Liver (tissue), 9 donors: ENCODE results near the gene TAF15. TPM values are rescaled to one million over a fixed set of nuclear protein-coding genes. Genes with fewer than 3 reads are reported as not detected.

Experiments used
- DNase-seq: peaks from one replicate; pipeline ENCODE4 v3.0.0-alpha.2; 2017; ENCODE audit warnings: low spot score
- H3K27ac ChIP-seq, 2 donors: one replicate each; pipeline ENCODE4 v1.7.0; 2013; ENCODE audit warnings: inconsistent platforms in 2 of 2, low read length in 2 of 2, control low read depth in 1 of 2, low read depth in 1 of 2, mild to moderate bottlenecking in 1 of 2
- H3K27me3 ChIP-seq, 4 donors: one replicate each; pipeline versions ENCODE4 v1.6.1 to v1.7.0; 2013; ENCODE audit warnings: low read length in 3 of 4, inconsistent platforms in 1 of 4, mild to moderate bottlenecking in 1 of 4, moderate library complexity in 1 of 4; ENCODE audit not compliant: control insufficient read depth in 4 of 4, insufficient read depth in 4 of 4
- H3K36me3 ChIP-seq, 4 donors: one replicate each; pipeline versions ENCODE4 v1.6.1 to v1.7.0; 2013; ENCODE audit warnings: low read length in 3 of 4, mild to moderate bottlenecking in 3 of 4, low read depth in 1 of 4, moderate library complexity in 1 of 4; ENCODE audit not compliant: control insufficient read depth in 4 of 4, insufficient read depth in 3 of 4
- H3K4me1 ChIP-seq, 4 donors: one replicate each; pipeline versions ENCODE4 v1.6.1 to v1.7.0; 2013; ENCODE audit warnings: low read length in 3 of 4, mild to moderate bottlenecking in 3 of 4, moderate library complexity in 1 of 4; ENCODE audit not compliant: control insufficient read depth in 4 of 4, insufficient read depth in 4 of 4
- H3K4me3 ChIP-seq, 3 donors: one replicate each; pipeline versions ENCODE4 v1.6.1 to v1.7.0; 2013; ENCODE audit warnings: low read length in 3 of 3, control low read depth in 1 of 3, low read depth in 1 of 3, mild to moderate bottlenecking in 1 of 3
- H3K9ac ChIP-seq, 2 donors: one replicate each; pipeline ENCODE4 v1.7.0; 2013; ENCODE audit warnings: low read length in 2 of 2, mild to moderate bottlenecking in 2 of 2, moderate library complexity in 2 of 2, control low read depth in 1 of 2, low read depth in 1 of 2
- H3K9me3 ChIP-seq, 4 donors: one replicate each; pipeline versions ENCODE4 v1.6.1 to v1.7.0; 2013; ENCODE audit warnings: low read length in 3 of 4; ENCODE audit not compliant: control insufficient read depth in 4 of 4
- EGR1 ChIP-seq, 2 donors: IDR thresholded peaks; 2 replicates each; pipeline ENCODE4 v1.6.1; 2016 to 2018; ENCODE audit warnings: antibody characterized with exemption in 2 of 2, low read depth in 2 of 2
- GABPA ChIP-seq, 2 donors: IDR thresholded peaks in 1 of 2; conservative IDR thresholded peaks in 1 of 2; 2 replicates each; pipeline ENCODE4 v1.6.1; 2016; ENCODE audit warnings: antibody characterized with exemption in 2 of 2, mild to moderate bottlenecking in 1 of 2, moderate library complexity in 1 of 2
- HNF4A ChIP-seq, 2 donors: conservative IDR thresholded peaks; 2 replicates each; pipeline ENCODE4 v1.6.1; 2016; ENCODE audit warnings: antibody characterized with exemption in 2 of 2, mild to moderate bottlenecking in 2 of 2
- JUND ChIP-seq, 2 donors: IDR thresholded peaks; 2 replicates each; pipeline ENCODE4 v1.6.1; 2016; ENCODE audit warnings: antibody characterized with exemption in 2 of 2
- RXRA ChIP-seq, 2 donors: IDR thresholded peaks; 2 replicates each; pipeline ENCODE4 v1.6.1; 2017 to 2018; ENCODE audit warnings: antibody characterized with exemption in 2 of 2, mild to moderate bottlenecking in 1 of 2
- SP1 ChIP-seq: IDR thresholded peaks from 2 replicates; pipeline ENCODE4 v1.6.1; 2018; ENCODE audit warnings: antibody characterized with exemption, mild to moderate bottlenecking
- TAF1 ChIP-seq: conservative IDR thresholded peaks from 2 replicates; pipeline ENCODE4 v1.6.1; 2016; ENCODE audit warnings: antibody characterized with exemption, mild to moderate bottlenecking
- YY1 ChIP-seq: IDR thresholded peaks from 2 replicates; pipeline ENCODE4 v1.6.1; 2016; ENCODE audit warnings: antibody characterized with exemption, mild to moderate bottlenecking
- WGBS: extraction: QIAGEN DNeasy Blood & Tissue Kit; methylation state at CpG from one replicate; pipeline ENCODE4 v1.1.7; 2013; 5-methylcytosine and 5-hydroxymethylcytosine counted together
- polyA plus RNA-seq, 2 donors: library from polyadenylated mRNA; stranded (reverse) in 1 of 2; unstranded in 1 of 2; fragments of 200-250 nt in 1 of 2; fragments of >200 nt in 1 of 2; fragmentation: Nextera tagmentation in 1 of 2; extraction: Ambion mirVana in 1 of 2; gene quantifications; one replicate each; pipeline versions ENCODE4 v1.2.1 to v1.2.3, GENCODE V29; 2013 to 2015
- total RNA-seq, 2 donors: library from RNA; depleted of rRNA; stranded (reverse); fragments of >200 nt; gene quantifications; one replicate each; pipeline ENCODE4 v1.2.3, GENCODE V29; 2014
- TF ChIP-seq, protein P1 (sequence below): fragments of 150-350 bp; IDR thresholded peaks from 2 replicates; pipeline ENCODE4 v1.5.1; 2017; ENCODE audit warnings: improper control_type of control experiment, low read depth, low read length; ENCODE audit not compliant: missing input control
- TF ChIP-seq, protein P2 (sequence below): IDR thresholded peaks from 2 replicates; pipeline ENCODE4 v1.6.1; 2016; ENCODE audit warnings: antibody characterized with exemption, mild to moderate bottlenecking
- TF ChIP-seq, protein P3 (sequence below): IDR thresholded peaks from 2 replicates; pipeline ENCODE4 v1.6.1; 2016; ENCODE audit warnings: antibody characterized with exemption
- donor health status: healthy.
- donor health status: healthy.
- donor health status: healthy.
- donor health status: healthy.
- donor health status: healthy.

Gene TAF15
- total and polyA plus RNA-seq, 4 donors = 13.5 to 75.0 (median 67.6) TPM

DNA sequence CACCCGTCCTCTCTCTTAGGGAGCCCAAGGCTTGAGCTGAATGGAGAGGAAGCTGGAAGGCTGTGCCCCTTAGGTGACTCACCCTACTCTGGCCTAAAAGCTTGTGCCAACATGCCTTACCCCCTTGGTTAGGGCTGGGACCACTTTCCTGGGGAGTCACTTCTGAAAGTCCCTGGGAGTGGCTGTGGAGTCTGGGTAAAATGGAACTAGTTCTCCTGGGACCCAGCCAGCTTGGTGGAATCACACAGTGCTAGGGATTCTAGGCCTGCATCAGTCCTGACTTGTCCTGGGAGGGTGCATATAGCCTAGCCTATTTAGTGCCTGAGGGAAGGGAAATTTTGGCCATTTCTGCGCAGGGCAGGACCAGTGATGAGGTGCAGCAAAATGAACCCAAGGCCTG, 24.4 kb upstream of the TAF15 start:
- Histone ChIP-seq H3K9me3 (no peaks in the 10 kb centered on the region), H3K27ac (no peak overlapping the region), H3K36me3 (no peaks in the 10 kb centered on the region), H3K4me3 (no peak overlapping the region), H3K9ac (no peak overlapping the region), H3K4me1 (peaks cover 3 to 12% (median 9%) of the 10 kb centered on the region in 4 donors), H3K27me3 (no peaks in the 10 kb centered on the region)
- WGBS = 91% methylated on average over 2 of the region's 2 CpGs
- DNase-seq = no peak
- TF ChIP-seq GABPA (IDR thresholded peaks at IDR 0.05 in 1 of 2, conservative IDR thresholded peaks at IDR 0.05 in 1 of 2) = no peak
- no peak for TF ChIP-seq HNF4A (conservative IDR thresholded peaks at IDR 0.05)
- TF ChIP-seq, protein P1, sequence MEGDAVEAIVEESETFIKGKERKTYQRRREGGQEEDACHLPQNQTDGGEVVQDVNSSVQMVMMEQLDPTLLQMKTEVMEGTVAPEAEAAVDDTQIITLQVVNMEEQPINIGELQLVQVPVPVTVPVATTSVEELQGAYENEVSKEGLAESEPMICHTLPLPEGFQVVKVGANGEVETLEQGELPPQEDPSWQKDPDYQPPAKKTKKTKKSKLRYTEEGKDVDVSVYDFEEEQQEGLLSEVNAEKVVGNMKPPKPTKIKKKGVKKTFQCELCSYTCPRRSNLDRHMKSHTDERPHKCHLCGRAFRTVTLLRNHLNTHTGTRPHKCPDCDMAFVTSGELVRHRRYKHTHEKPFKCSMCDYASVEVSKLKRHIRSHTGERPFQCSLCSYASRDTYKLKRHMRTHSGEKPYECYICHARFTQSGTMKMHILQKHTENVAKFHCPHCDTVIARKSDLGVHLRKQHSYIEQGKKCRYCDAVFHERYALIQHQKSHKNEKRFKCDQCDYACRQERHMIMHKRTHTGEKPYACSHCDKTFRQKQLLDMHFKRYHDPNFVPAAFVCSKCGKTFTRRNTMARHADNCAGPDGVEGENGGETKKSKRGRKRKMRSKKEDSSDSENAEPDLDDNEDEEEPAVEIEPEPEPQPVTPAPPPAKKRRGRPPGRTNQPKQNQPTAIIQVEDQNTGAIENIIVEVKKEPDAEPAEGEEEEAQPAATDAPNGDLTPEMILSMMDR = no peak
- TF ChIP-seq TAF1 = no peak
- TF ChIP-seq SP1 = no peak
- TF ChIP-seq, protein P2, sequence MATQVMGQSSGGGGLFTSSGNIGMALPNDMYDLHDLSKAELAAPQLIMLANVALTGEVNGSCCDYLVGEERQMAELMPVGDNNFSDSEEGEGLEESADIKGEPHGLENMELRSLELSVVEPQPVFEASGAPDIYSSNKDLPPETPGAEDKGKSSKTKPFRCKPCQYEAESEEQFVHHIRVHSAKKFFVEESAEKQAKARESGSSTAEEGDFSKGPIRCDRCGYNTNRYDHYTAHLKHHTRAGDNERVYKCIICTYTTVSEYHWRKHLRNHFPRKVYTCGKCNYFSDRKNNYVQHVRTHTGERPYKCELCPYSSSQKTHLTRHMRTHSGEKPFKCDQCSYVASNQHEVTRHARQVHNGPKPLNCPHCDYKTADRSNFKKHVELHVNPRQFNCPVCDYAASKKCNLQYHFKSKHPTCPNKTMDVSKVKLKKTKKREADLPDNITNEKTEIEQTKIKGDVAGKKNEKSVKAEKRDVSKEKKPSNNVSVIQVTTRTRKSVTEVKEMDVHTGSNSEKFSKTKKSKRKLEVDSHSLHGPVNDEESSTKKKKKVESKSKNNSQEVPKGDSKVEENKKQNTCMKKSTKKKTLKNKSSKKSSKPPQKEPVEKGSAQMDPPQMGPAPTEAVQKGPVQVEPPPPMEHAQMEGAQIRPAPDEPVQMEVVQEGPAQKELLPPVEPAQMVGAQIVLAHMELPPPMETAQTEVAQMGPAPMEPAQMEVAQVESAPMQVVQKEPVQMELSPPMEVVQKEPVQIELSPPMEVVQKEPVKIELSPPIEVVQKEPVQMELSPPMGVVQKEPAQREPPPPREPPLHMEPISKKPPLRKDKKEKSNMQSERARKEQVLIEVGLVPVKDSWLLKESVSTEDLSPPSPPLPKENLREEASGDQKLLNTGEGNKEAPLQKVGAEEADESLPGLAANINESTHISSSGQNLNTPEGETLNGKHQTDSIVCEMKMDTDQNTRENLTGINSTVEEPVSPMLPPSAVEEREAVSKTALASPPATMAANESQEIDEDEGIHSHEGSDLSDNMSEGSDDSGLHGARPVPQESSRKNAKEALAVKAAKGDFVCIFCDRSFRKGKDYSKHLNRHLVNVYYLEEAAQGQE = no peak
- TF ChIP-seq JUND (IDR thresholded peaks at IDR 0.05) = no peak
- TF ChIP-seq, protein P3, sequence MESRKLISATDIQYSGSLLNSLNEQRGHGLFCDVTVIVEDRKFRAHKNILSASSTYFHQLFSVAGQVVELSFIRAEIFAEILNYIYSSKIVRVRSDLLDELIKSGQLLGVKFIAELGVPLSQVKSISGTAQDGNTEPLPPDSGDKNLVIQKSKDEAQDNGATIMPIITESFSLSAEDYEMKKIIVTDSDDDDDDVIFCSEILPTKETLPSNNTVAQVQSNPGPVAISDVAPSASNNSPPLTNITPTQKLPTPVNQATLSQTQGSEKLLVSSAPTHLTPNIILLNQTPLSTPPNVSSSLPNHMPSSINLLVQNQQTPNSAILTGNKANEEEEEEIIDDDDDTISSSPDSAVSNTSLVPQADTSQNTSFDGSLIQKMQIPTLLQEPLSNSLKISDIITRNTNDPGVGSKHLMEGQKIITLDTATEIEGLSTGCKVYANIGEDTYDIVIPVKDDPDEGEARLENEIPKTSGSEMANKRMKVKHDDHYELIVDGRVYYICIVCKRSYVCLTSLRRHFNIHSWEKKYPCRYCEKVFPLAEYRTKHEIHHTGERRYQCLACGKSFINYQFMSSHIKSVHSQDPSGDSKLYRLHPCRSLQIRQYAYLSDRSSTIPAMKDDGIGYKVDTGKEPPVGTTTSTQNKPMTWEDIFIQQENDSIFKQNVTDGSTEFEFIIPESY = no peak
- no peak for TF ChIP-seq EGR1 (IDR thresholded peaks at IDR 0.05; ENCODE audit: low read depth in 2 of 2)

DNA sequence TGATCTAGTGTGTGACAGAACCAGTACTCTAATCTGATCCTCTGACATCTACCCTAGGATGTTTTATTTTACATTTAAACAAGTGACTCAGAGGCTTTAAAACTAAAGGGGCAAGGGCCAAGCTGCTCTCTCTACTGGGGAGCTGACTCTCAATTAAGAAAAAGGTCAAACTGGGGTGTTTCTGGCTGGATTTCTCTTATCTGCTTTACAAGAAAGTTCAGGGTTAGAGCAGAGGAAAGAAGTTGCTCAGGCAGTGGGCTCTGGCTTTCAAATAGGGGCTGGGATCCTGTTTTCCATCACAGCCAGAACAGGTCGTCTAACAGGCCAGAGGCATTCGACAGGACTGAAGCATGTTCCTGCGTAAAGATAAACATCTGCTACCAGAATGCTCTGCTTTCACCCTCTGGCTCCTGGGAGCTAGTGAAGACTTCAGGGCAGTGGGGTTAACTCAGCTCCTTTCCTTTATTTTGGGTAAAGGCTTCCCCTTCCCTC, 22.3 kb upstream of the TAF15 start:
- Histone ChIP-seq H3K27me3 (no peaks in the 10 kb centered on the region), H3K36me3 (no peaks in the 10 kb centered on the region), H3K4me1 (peaks cover 3 to 12% (median 9%) of the 10 kb centered on the region in 4 donors), H3K27ac (no peak overlapping the region), H3K4me3 (no peak overlapping the region), H3K9me3 (no peaks in the 10 kb centered on the region), H3K9ac (no peak overlapping the region)
- DNase-seq = no peak
- TF ChIP-seq GABPA (IDR thresholded peaks at IDR 0.05 in 1 of 2, conservative IDR thresholded peaks at IDR 0.05 in 1 of 2) = no peak
- TF ChIP-seq, protein P1 = no peak
- TF ChIP-seq RXRA (IDR thresholded peaks at IDR 0.05) = no peak
- no peak for TF ChIP-seq EGR1 (IDR thresholded peaks at IDR 0.05; ENCODE audit: low read depth in 2 of 2)
- no peak for TF ChIP-seq YY1
- 71% methylated on average over 3 of the region's 3 CpGs for WGBS
